CD4-positive, alpha-beta T cell treated with Interleukin-4 for 1 hour (primary cell): ENCODE data around the gene POLR3C.
"Not testable (repeated sequence)": the region's sequence is repeated elsewhere in the genome, so short reads cannot be mapped to it uniquely, and the experiment has no call there.

ENCODE experiments used
- DNase-seq, 2 donors: peaks; one replicate each; pipeline ENCODE4 v3.0.0-alpha.2; 2020 to 2022

POLR3C gene

GRCh38 chr1:145824499-145824842 is 471 bp downstream of the POLR3C start:
- no peak for DNase-seq

- DNase-seq: no peak
Observed at GRCh38 chr1:145826030-145826429, 2.0 kb downstream of the POLR3C start.

- no peak for DNase-seq
Observed at GRCh38 chr1:145827966-145828365, 4.0 kb downstream of the POLR3C start.

GRCh38 chr1:145828367-145829026 is 4.5 kb downstream of the POLR3C start:
- no peak for DNase-seq

- DNase-seq: not testable (repeated sequence)
Observed at GRCh38 chr1:145830810-145831209, 6.8 kb downstream of the POLR3C start.

GRCh38 chr1:145837656-145838055 is 13.7 kb downstream of the POLR3C start:
- DNase-seq: no peak

GRCh38 chr1:145843031-145843430 is 19.0 kb downstream of the POLR3C start:
- no peak for DNase-seq

GRCh38 chr1:145845144-145845513 is 21.1 kb downstream of the POLR3C start:
- no peak for DNase-seq

GRCh38 chr1:145845514-145846161 is 21.6 kb downstream of the POLR3C start, which contains the start of gene NUDT17:
Gene NUDT17, plus strand, starts transcription at chr1:145845630. Its CDS starts 11 bp downstream, at chr1:145845641.
- peak; percentile 72 to 74 for DNase-seq

GRCh38 chr1:145846201-145846612 is 22.2 kb downstream of the POLR3C start:
- DNase-seq: peak; percentile 35 to 47

- no peak for DNase-seq
Observed at GRCh38 chr1:145847827-145848226, 23.8 kb downstream of the POLR3C start.

GRCh38 chr1:145849356-145850160 is 25.6 kb downstream of the POLR3C start:
- DNase-seq: no peak

- DNase-seq: no peak
Observed at GRCh38 chr1:145855426-145855948, 31.5 kb downstream of the POLR3C start.

GRCh38 chr1:145857170-145857569 is 33.2 kb downstream of the POLR3C start:
- no peak for DNase-seq

GRCh38 chr1:145858238-145858900 is 34.4 kb downstream of the POLR3C start:
- DNase-seq: peak in 1 of 2 donors; percentile 60

- peak; percentile 85 to 86 for DNase-seq
Observed at GRCh38 chr1:145858901-145859490, 35.0 kb downstream of the POLR3C start, which contains the start of gene PIAS3. Gene PIAS3, minus strand, starts transcription at chr1:145859081. Its CDS starts 91 bp downstream, at chr1:145858990.

GRCh38 chr1:145859491-145860023 is 35.6 kb downstream of the POLR3C start:
- peak; percentile 70 to 74 for DNase-seq

- DNase-seq: no peak
Observed at GRCh38 chr1:145863282-145864018, 39.5 kb downstream of the POLR3C start.

GRCh38 chr1:145868232-145868631 is 44.2 kb downstream of the POLR3C start:
- DNase-seq: no peak

- peak; percentile 27 to 33 for DNase-seq
Observed at GRCh38 chr1:145871994-145872924, 48.3 kb downstream of the POLR3C start.
